H9 (cell line): Measurements from ENCODE around the gene VPS13A. TPM values are rescaled to one million over a fixed set of nuclear protein-coding genes. Genes with fewer than 3 reads are reported as not detected.

Experiments
- DNase-seq: peaks from one replicate; pipeline ENCODE4 v3.0.0-alpha.2; 2017
- H2AFZ ChIP-seq: one replicate; pipeline ENCODE4 v1.6.1; 2013; ENCODE audit warnings: mild to moderate bottlenecking, low read length, control low read depth, moderate library complexity
- H2AK5ac ChIP-seq: 2 replicates; pipeline ENCODE4 v1.6.1; 2013; ENCODE audit warnings: low read length, control low read depth, mixed read lengths; ENCODE audit not compliant: insufficient read length
- H2BK120ac ChIP-seq: one replicate; pipeline ENCODE4 v1.6.1; 2013; ENCODE audit warnings: low read depth, mild to moderate bottlenecking, low read length, control low read depth, inconsistent platforms; ENCODE audit not compliant: poor library complexity, severe bottlenecking
- H2BK12ac ChIP-seq: 2 replicates; pipeline ENCODE4 v1.6.1; 2013; ENCODE audit warnings: low read length, control low read depth, mixed read lengths, low read depth; ENCODE audit not compliant: insufficient read length
- H2BK15ac ChIP-seq: 2 replicates; pipeline ENCODE4 v1.6.1; 2013; ENCODE audit warnings: low read depth, low read length, control low read depth
- H2BK20ac ChIP-seq: one replicate; pipeline ENCODE4 v1.6.1; 2013; ENCODE audit warnings: low read depth, mild to moderate bottlenecking, low read length, control low read depth, inconsistent platforms; ENCODE audit not compliant: poor library complexity, severe bottlenecking
- H2BK5ac ChIP-seq: 2 replicates; pipeline ENCODE4 v1.6.1; 2013; ENCODE audit warnings: low read length, control low read depth, mixed read lengths; ENCODE audit not compliant: insufficient read length
- H3K14ac ChIP-seq: 2 replicates; pipeline ENCODE4 v1.6.1; 2013; ENCODE audit warnings: low read length, control low read depth; ENCODE audit not compliant: insufficient read depth
- H3K18ac ChIP-seq: 2 replicates; pipeline ENCODE4 v1.6.1; 2013; ENCODE audit warnings: low read depth, mild to moderate bottlenecking, mixed read lengths, low read length, control low read depth; ENCODE audit not compliant: insufficient read length
- H3K23ac ChIP-seq: 2 replicates; pipeline ENCODE4 v1.6.1; 2013; ENCODE audit warnings: low read length, control low read depth, mixed read lengths, low read depth; ENCODE audit not compliant: insufficient read length
- H3K23me2 ChIP-seq: 2 replicates; pipeline ENCODE4 v1.6.1; 2013; ENCODE audit warnings: low read depth, mild to moderate bottlenecking, mixed read lengths, low read length, control low read depth; ENCODE audit not compliant: insufficient read length, poor library complexity, severe bottlenecking
- H3K27ac ChIP-seq: 2 replicates; pipeline ENCODE4 v1.5.1; 2013; ENCODE audit warnings: low read length, control low read depth, mixed read lengths, low read depth; ENCODE audit not compliant: insufficient read length
- H3K27me3 ChIP-seq: 2 replicates; pipeline ENCODE4 v1.6.1; 2013; ENCODE audit warnings: low read length, control low read depth, inconsistent platforms; ENCODE audit not compliant: insufficient read depth
- H3K4ac ChIP-seq: 2 replicates; pipeline ENCODE4 v1.6.1; 2013; ENCODE audit warnings: low read depth, mild to moderate bottlenecking, control low read depth, inconsistent platforms, low read length, moderate library complexity
- H3K4me1 ChIP-seq: 2 replicates; pipeline ENCODE4 v1.6.1; 2013; ENCODE audit warnings: low read length, control low read depth, inconsistent platforms; ENCODE audit not compliant: insufficient read depth
- H3K4me2 ChIP-seq: 2 replicates; pipeline ENCODE4 v1.6.1; 2013; ENCODE audit warnings: low read length, control low read depth, mixed read lengths; ENCODE audit not compliant: insufficient read length, insufficient read depth
- H3K56ac ChIP-seq: 2 replicates; pipeline ENCODE4 v1.6.1; 2013; ENCODE audit warnings: low read depth, mild to moderate bottlenecking, mixed read lengths, low read length, control low read depth; ENCODE audit not compliant: insufficient read length
- H3K79me1 ChIP-seq: 2 replicates; pipeline ENCODE4 v1.6.1; 2013; ENCODE audit warnings: low read depth, mild to moderate bottlenecking, moderate library complexity, low read length, control low read depth, inconsistent platforms; ENCODE audit not compliant: insufficient read depth, poor library complexity, severe bottlenecking
- H3K79me2 ChIP-seq: 2 replicates; pipeline ENCODE4 v1.6.1; 2013; ENCODE audit warnings: low read length, control low read depth, inconsistent platforms; ENCODE audit not compliant: insufficient read depth
- H3K9ac ChIP-seq: 2 replicates; pipeline ENCODE4 v1.6.1; 2013; ENCODE audit warnings: low read length, control low read depth, mixed read lengths; ENCODE audit not compliant: insufficient read length; ENCODE audit errors: extremely low read depth
- H3K9me3 ChIP-seq: one replicate; pipeline ENCODE4 v1.6.1; 2013; ENCODE audit warnings: low read depth, low read length, inconsistent platforms; ENCODE audit not compliant: control insufficient read depth
- H3T11ph ChIP-seq: one replicate; pipeline ENCODE4 v1.6.1; 2013; ENCODE audit warnings: mild to moderate bottlenecking, low read length, control low read depth, inconsistent platforms
- H4K20me1 ChIP-seq: one replicate; pipeline ENCODE4 v1.6.1; 2013; ENCODE audit not compliant: control insufficient read depth, insufficient read length, insufficient read depth
- H4K5ac ChIP-seq: 2 replicates; pipeline ENCODE4 v1.6.1; 2013; ENCODE audit warnings: low read depth, mild to moderate bottlenecking, mixed read lengths, low read length, control low read depth; ENCODE audit not compliant: insufficient read length
- H4K8ac ChIP-seq: replicated peaks from 2 replicates; pipeline ENCODE4 v1.6.1; 2013; ENCODE audit warnings: low read length, control low read depth, mixed read lengths, low read depth; ENCODE audit not compliant: insufficient read length
- H4K91ac ChIP-seq: 2 replicates; pipeline ENCODE4 v1.6.1; 2013; ENCODE audit warnings: low read depth, mild to moderate bottlenecking, moderate library complexity, mixed read lengths, low read length, control low read depth; ENCODE audit not compliant: insufficient read length
- H3K27ac Mint-ChIP-seq, 3 experiments: 2 replicates in 2 of 3; 3 replicates in 1 of 3; pipeline ENCODE4 v1.8.0; 2020 to 2021; ENCODE audit warnings: mixed read lengths in 3 of 3, mild to moderate bottlenecking in 1 of 3, moderate library complexity in 1 of 3
- H3K27me3 Mint-ChIP-seq: 2 replicates; pipeline ENCODE4 v1.8.0; 2021; ENCODE audit warnings: low read depth, mild to moderate bottlenecking, moderate library complexity, mixed read lengths
- H3K36me3 Mint-ChIP-seq, 3 experiments: 2 replicates in 2 of 3; 3 replicates in 1 of 3; pipeline ENCODE4 v1.8.0; 2020 to 2021; ENCODE audit warnings: low read depth in 3 of 3, mixed read lengths in 3 of 3; ENCODE audit not compliant: insufficient read depth in 1 of 3
- H3K4me1 Mint-ChIP-seq, 2 experiments: 2 replicates each; pipeline ENCODE4 v1.8.0; 2020; ENCODE audit warnings: mixed read lengths in 2 of 2
- H3K4me3 Mint-ChIP-seq, 2 experiments: 2 replicates in 1 of 2; 3 replicates in 1 of 2; pipeline ENCODE4 v1.8.0; 2020 to 2021; ENCODE audit warnings: mild to moderate bottlenecking in 2 of 2, mixed read lengths in 2 of 2, moderate library complexity in 1 of 2
- H3K9me3 Mint-ChIP-seq, 2 experiments: 2 replicates in 1 of 2; 3 replicates in 1 of 2; pipeline ENCODE4 v1.8.0; 2020; ENCODE audit warnings: mild to moderate bottlenecking in 2 of 2, mixed read lengths in 2 of 2, moderate library complexity in 1 of 2
- CTCF ChIP-seq: fragments of 200-600 bp; sonication (generic); conservative IDR thresholded peaks from 3 replicates; pipeline ENCODE4 v1.8.0; 2021; ENCODE audit warnings: antibody characterized with exemption, mild to moderate bottlenecking
- WGBS: extraction: QIAGEN DNeasy Blood & Tissue Kit; methylation state at CpG from one replicate; pipeline ENCODE4 v1.1.7; 2013; ENCODE audit warnings: missing lambda C conversion rate, low lambda C conversion rate, mixed read lengths; ENCODE audit not compliant: insufficient read length; ENCODE audit errors: extremely low coverage; 5-methylcytosine and 5-hydroxymethylcytosine counted together
- total RNA-seq: library from RNA; stranded (reverse); gene quantifications from 2 replicates; pipeline ENCODE4 v1.2.1, GENCODE V29; 2021

VPS13A gene
- total RNA-seq, 1 experiment from 2014 or later = 34.0 TPM

DNA sequence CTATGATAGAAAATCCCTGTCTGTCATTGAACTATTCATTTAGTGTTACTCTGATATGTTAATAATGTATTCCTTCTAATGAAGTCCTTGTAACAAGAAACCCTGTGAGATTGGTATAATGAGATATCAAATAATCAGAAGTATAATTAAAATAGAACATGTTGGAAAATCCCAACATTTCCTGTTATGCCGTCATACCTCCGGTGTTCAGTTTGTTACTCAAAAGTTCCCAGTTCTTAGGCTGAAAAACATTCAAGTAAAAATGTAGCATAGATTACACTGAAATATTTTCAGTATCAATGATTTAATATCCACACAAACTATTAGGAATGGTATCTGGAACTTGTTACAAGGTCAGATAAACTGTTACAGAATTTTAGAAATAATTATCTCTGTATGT, 243.3 kb downstream of the VPS13A start:
- no peak overlapping the region for H4K91ac ChIP-seq
- Mint-ChIP-seq H3K27ac (no peak overlapping the region), H3K36me3 (no peaks in the 10 kb centered on the region; a peak in 2 of 7 replicates), H3K4me1 (no peaks in the 10 kb centered on the region; a peak in 1 of 4 replicates), H3K4me3 (no peak overlapping the region), H3K27me3 (no peaks in the 10 kb centered on the region), H3K9me3 (no peaks in the 10 kb centered on the region; a peak in 1 of 5 replicates)
- no peak overlapping the region for H2AFZ ChIP-seq
- TF ChIP-seq CTCF = no peak
- H2BK120ac ChIP-seq = no peak overlapping the region
- H3K4me1 ChIP-seq = no peaks in the 10 kb centered on the region
- no peak overlapping the region for H2AK5ac ChIP-seq
- H3K9me3 ChIP-seq = no peaks in the 10 kb centered on the region
- no peak overlapping the region for H3K4me2 ChIP-seq
- no peak overlapping the region for H2BK12ac ChIP-seq
- H2BK5ac ChIP-seq = no peak overlapping the region
- H4K20me1 ChIP-seq = no peaks in the 10 kb centered on the region
- H3K27ac ChIP-seq = no peak overlapping the region
- DNase-seq = no peak
- no peak overlapping the region for H3K4ac ChIP-seq
- H4K5ac ChIP-seq = no peak overlapping the region
- no peaks in the 10 kb centered on the region for H3K27me3 ChIP-seq
- H4K8ac ChIP-seq = no peak overlapping the region
- WGBS = no CpG with 5 or more reads among the region's 2 CpGs
- no peaks in the 10 kb centered on the region for H3K23me2 ChIP-seq
- no peak overlapping the region for H2BK20ac ChIP-seq
- H3K9ac ChIP-seq = no peak overlapping the region
- no peak overlapping the region for H3K18ac ChIP-seq
- H3T11ph ChIP-seq = no peak overlapping the region
- no peak overlapping the region for H2BK15ac ChIP-seq
- no peak overlapping the region for H3K23ac ChIP-seq
- no peaks in the 10 kb centered on the region for H3K79me1 ChIP-seq
- no peaks in the 10 kb centered on the region for H3K79me2 ChIP-seq
- no peak overlapping the region for H3K56ac ChIP-seq
- no peak overlapping the region for H3K14ac ChIP-seq
